GM19043 (cell line): ENCODE data around the gene TAF8.
A peak's percentile ranks its signal among the peaks of the same experiment; 100 is the strongest.
"Not testable (repeated sequence)": the region's sequence is repeated elsewhere in the genome, so short reads cannot be mapped to it uniquely, and the experiment has no call there.

Experiments
- ATAC-seq: cut with Tn5 transposase; IDR thresholded peaks from one replicate; pipeline ENCODE4 v1.9.1; 2021; ENCODE audit warnings: low read depth; ENCODE audit not compliant: unreplicated experiment

Gene TAF8

GRCh38 chr6:42050297-42051267 is at the start of gene TAF8:
TAF8 (plus strand) TSS chr6:42050524; CDS start chr6:42050542, 18 bp downstream.
- ATAC-seq, result peak; percentile 72

GRCh38 chr6:42001506-42001905 is 48.8 kb upstream of the TAF8 start:
- no peak for ATAC-seq

- not testable (repeated sequence) for ATAC-seq
These were observed 46.7 kb upstream of the TAF8 start for GRCh38 chr6:42003658-42004057.

- ATAC-seq, result no peak
These were observed 42.8 kb upstream of the TAF8 start for GRCh38 chr6:42007286-42008137.

- ATAC-seq, result not testable (repeated sequence)
These were observed 42.2 kb upstream of the TAF8 start for GRCh38 chr6:42008138-42008528.

GRCh38 chr6:42009844-42010184 is 40.5 kb upstream of the TAF8 start:
- no peak for ATAC-seq

GRCh38 chr6:42010185-42010891 is 40.0 kb upstream of the TAF8 start:
- peak; percentile 51 for ATAC-seq

- no peak for ATAC-seq
These were observed 39.4 kb upstream of the TAF8 start for GRCh38 chr6:42010909-42011308.

- no peak for ATAC-seq
These were observed 37.7 kb upstream of the TAF8 start for GRCh38 chr6:42012501-42013133.

GRCh38 chr6:42013134-42013516 is 37.2 kb upstream of the TAF8 start:
- no peak for ATAC-seq

GRCh38 chr6:42017021-42017643 is 33.2 kb upstream of the TAF8 start:
- no peak for ATAC-seq

- no peak for ATAC-seq
These were observed 29.4 kb upstream of the TAF8 start for GRCh38 chr6:42020967-42021366.

GRCh38 chr6:42021847-42022754 is 28.2 kb upstream of the TAF8 start:
- ATAC-seq, result peak; percentile 35

- no peak for ATAC-seq
These were observed 27.5 kb upstream of the TAF8 start for GRCh38 chr6:42022755-42023384.

GRCh38 chr6:42025066-42025844 is 25.1 kb upstream of the TAF8 start:
- peak; percentile 66 for ATAC-seq

GRCh38 chr6:42025845-42026243 is 24.5 kb upstream of the TAF8 start:
- no peak for ATAC-seq

GRCh38 chr6:42026540-42026939 is 23.8 kb upstream of the TAF8 start:
- ATAC-seq, result no peak
